ENCODE results near the gene SLC40A1. TPM values are rescaled to one million over a fixed set of nuclear protein-coding genes. Genes with fewer than 3 reads are reported as not detected.

The SLC40A1 gene
- polyA plus RNA-seq, 1 experiment, result 0.47 TPM

- Histone ChIP-seq H3K4me3 (ENCODE audit: low read depth, low read length) (no peak overlapping the region), H3K36me3 (ENCODE audit: control insufficient read depth, insufficient read depth, low read length) (no peaks in the 10 kb centered on the region), H3K27me3 (ENCODE audit: control insufficient read depth, insufficient read depth, low read length) (peaks cover 19% of the 10 kb centered on the region)
- ChIA-PET CTCF (interaction anchor here (2.7 kb wide), 1 partner anchor 8 kb away, joined by 10 read pairs; no protein-coding TSS in a partner anchor), POLR2A (no interaction called here)
- no peak for TF ChIP-seq CTCF (IDR thresholded peaks at IDR 0.05; ENCODE audit: insufficient read depth, low read depth, low read length)
- no peak for DNase-seq (ENCODE audit: low read depth)
Measured at GRCh38 chr2:189578272-189578950, 2.2 kb downstream of the SLC40A1 start.

- POLR2A ChIA-PET, result no interaction called here
- no peak for DNase-seq (ENCODE audit: low read depth)
- Histone ChIP-seq H3K4me3 (ENCODE audit: low read depth, low read length) (no peak overlapping the region), H3K36me3 (ENCODE audit: control insufficient read depth, insufficient read depth, low read length) (no peaks in the 10 kb centered on the region), H3K27me3 (ENCODE audit: control insufficient read depth, insufficient read depth, low read length) (peaks cover 18% of the 10 kb centered on the region)
- TF ChIP-seq CTCF (IDR thresholded peaks at IDR 0.05; ENCODE audit: insufficient read depth, low read depth, low read length), result no peak
- CTCF ChIA-PET, result no interaction called here
Measured at GRCh38 chr2:189577121-189577520, 3.5 kb downstream of the SLC40A1 start.

GRCh38 chr2:189576396-189576795, 4.2 kb downstream of the SLC40A1 start:
- DNase-seq (ENCODE audit: low read depth), result no peak
- Histone ChIP-seq H3K36me3 (ENCODE audit: control insufficient read depth, insufficient read depth, low read length) (no peaks in the 10 kb centered on the region), H3K4me3 (ENCODE audit: low read depth, low read length) (no peak overlapping the region), H3K27me3 (ENCODE audit: control insufficient read depth, insufficient read depth, low read length) (peaks cover 12% of the 10 kb centered on the region)
- ChIA-PET POLR2A (interaction anchor here (0.6 kb wide), 1 partner anchor 58 kb away, joined by 3 read pairs; no protein-coding TSS in a partner anchor), CTCF (no interaction called here)
- TF ChIP-seq CTCF (IDR thresholded peaks at IDR 0.05; ENCODE audit: insufficient read depth, low read depth, low read length), result no peak

- Histone ChIP-seq H3K4me3 (ENCODE audit: low read depth, low read length) (no peak overlapping the region), H3K36me3 (ENCODE audit: control insufficient read depth, insufficient read depth, low read length) (no peaks in the 10 kb centered on the region), H3K27me3 (ENCODE audit: control insufficient read depth, insufficient read depth, low read length) (peaks cover 5% of the 10 kb centered on the region)
- ChIA-PET POLR2A (no interaction called here), CTCF (no interaction called here)
- no peak for TF ChIP-seq CTCF (IDR thresholded peaks at IDR 0.05; ENCODE audit: insufficient read depth, low read depth, low read length)
- DNase-seq (ENCODE audit: low read depth), result no peak
Measured at GRCh38 chr2:189574793-189575475, 5.7 kb downstream of the SLC40A1 start.

GRCh38 chr2:189570570-189571031, 10.0 kb downstream of the SLC40A1 start:
- DNase-seq (ENCODE audit: low read depth), result no peak
- CTCF ChIA-PET, result interaction anchor here (2.3 kb wide), 1 partner anchor 9 kb away, joined by 10 read pairs; the partner anchor contains the start of gene SLC40A1
- no peak overlapping the region for H3K4me3 ChIP-seq (ENCODE audit: low read depth, low read length)
- H3K27me3 ChIP-seq (ENCODE audit: control insufficient read depth, insufficient read depth, low read length), result peaks cover 2% of the 10 kb centered on the region; the same call in 1 of the 2 replicates
- POLR2A ChIA-PET, result no interaction called here
- H3K36me3 ChIP-seq (ENCODE audit: control insufficient read depth, insufficient read depth, low read length), result no peaks in the 10 kb centered on the region
- no peak for TF ChIP-seq CTCF (IDR thresholded peaks at IDR 0.05; ENCODE audit: insufficient read depth, low read depth, low read length)
